IMR-90 (cell line): Measurements from ENCODE around the gene OSCP1. TPM values are rescaled to one million over a fixed set of nuclear protein-coding genes. Genes with fewer than 3 reads are reported as not detected.

ENCODE experiments used
- ATAC-seq: fragments of 200-7000 bp; cut with Tn5 transposase; 2 replicates; pipeline ENCODE4 v1.9.1; 2020; ENCODE audit warnings: low read depth, mild to moderate bottlenecking, moderate library complexity
- BruUV-seq: library from RNA; stranded (reverse); fragments of 400-500 nt; replicated peaks from 2 replicates; lab custom pipeline; 2021; lab: Mats Ljungman, UMichigan
- CTCF ChIA-PET: fragments of 300-600 bp; formaldehyde crosslinking; extraction: SDS; loops from one replicate; lab custom pipeline; 2021; ENCODE audit warnings: antibody characterized with exemption; lab: Yijun Ruan, JAX
- POLR2A ChIA-PET: fragments of 300-600 bp; sonication (Branson Sonifier 250); formaldehyde crosslinking; loops from one replicate; lab custom pipeline; 2022; ENCODE audit warnings: antibody characterized with exemption; ENCODE audit not compliant: unreplicated experiment; lab: Charles Lee
- DNase-seq: peaks from one replicate; pipeline ENCODE4 v3.0.0; 2013
- H2AFZ ChIP-seq: replicated peaks from 2 replicates; pipeline ENCODE3; 2013; ENCODE audit warnings: low read length, mild to moderate bottlenecking; ENCODE audit not compliant: poor library complexity
- H2AK5ac ChIP-seq: 2 replicates; pipeline ENCODE4 v1.6.1; 2013; ENCODE audit warnings: low read depth, low read length, inconsistent platforms
- H2AK9ac ChIP-seq: replicated peaks from 2 replicates; pipeline ENCODE3; 2013; ENCODE audit warnings: mild to moderate bottlenecking, low read depth, low read length, moderate library complexity; ENCODE audit not compliant: poor library complexity
- H2BK120ac ChIP-seq: 2 replicates; pipeline ENCODE4 v1.6.1; 2013; ENCODE audit warnings: low read depth, low read length, inconsistent platforms
- H2BK15ac ChIP-seq: 3 replicates; pipeline ENCODE4 v1.6.1; 2013; ENCODE audit warnings: low read depth, low read length, inconsistent platforms
- H2BK20ac ChIP-seq: 2 replicates; pipeline ENCODE4 v1.6.1; 2013; ENCODE audit warnings: low read depth, mild to moderate bottlenecking, inconsistent platforms, low read length, moderate library complexity
- H2BK5ac ChIP-seq: 2 replicates; pipeline ENCODE4 v1.6.1; 2013; ENCODE audit warnings: mild to moderate bottlenecking, low read depth, low read length, inconsistent platforms; ENCODE audit not compliant: poor library complexity, severe bottlenecking
- H3K14ac ChIP-seq: replicated peaks from 2 replicates; pipeline ENCODE4 v1.6.1; 2013; ENCODE audit warnings: low read depth, low read length, inconsistent platforms
- H3K18ac ChIP-seq: 2 replicates; pipeline ENCODE4 v1.6.1; 2013; ENCODE audit warnings: low read depth, low read length, control low read depth
- H3K23ac ChIP-seq: 2 replicates; pipeline ENCODE4 v1.6.1; 2013; ENCODE audit warnings: low read depth, low read length, inconsistent platforms
- H3K27ac ChIP-seq: 2 replicates; pipeline ENCODE4 v1.5.1; 2013; ENCODE audit warnings: mild to moderate bottlenecking, control low read depth, low read length; ENCODE audit not compliant: insufficient read depth
- H3K27me3 ChIP-seq: 2 replicates; pipeline ENCODE4 v1.6.1; 2013; ENCODE audit warnings: low read length; ENCODE audit not compliant: control insufficient read depth, insufficient read depth
- H3K36me3 ChIP-seq: 2 replicates; pipeline ENCODE4 v1.6.1; 2013; ENCODE audit warnings: low read length, mixed read lengths; ENCODE audit not compliant: control insufficient read depth, insufficient read depth
- H3K4ac ChIP-seq: 2 replicates; pipeline ENCODE4 v1.6.1; 2013; ENCODE audit warnings: low read depth, low read length, inconsistent platforms
- H3K4me1 ChIP-seq: 2 replicates; pipeline ENCODE4 v1.6.1; 2013; ENCODE audit warnings: low read length, mixed read lengths; ENCODE audit not compliant: control insufficient read depth, insufficient read depth
- H3K4me2 ChIP-seq: 2 replicates; pipeline ENCODE4 v1.6.1; 2013; ENCODE audit warnings: low read depth, mild to moderate bottlenecking, control low read depth, low read length, moderate library complexity
- H3K4me3 ChIP-seq: 2 replicates; pipeline ENCODE4 v1.5.1; 2013; ENCODE audit warnings: low read depth, mild to moderate bottlenecking, control low read depth, low read length, moderate library complexity; ENCODE audit not compliant: insufficient read depth
- H3K56ac ChIP-seq: 2 replicates; pipeline ENCODE4 v1.6.1; 2013; ENCODE audit warnings: low read length, inconsistent platforms; ENCODE audit not compliant: insufficient read depth; ENCODE audit errors: extremely low read depth
- H3K79me1 ChIP-seq, 2 experiments: 2 replicates each; pipeline ENCODE4 v1.6.1; 2013; ENCODE audit warnings: low read length in 2 of 2, inconsistent platforms in 1 of 2, low read depth in 1 of 2
- H3K9ac ChIP-seq: 2 replicates; pipeline ENCODE4 v1.6.1; 2013; ENCODE audit warnings: low read depth, low read length, control low read depth
- H3K9me1 ChIP-seq: 2 replicates; pipeline ENCODE4 v1.6.1; 2013; ENCODE audit warnings: low read length, inconsistent platforms; ENCODE audit not compliant: insufficient read depth
- H3K9me3 ChIP-seq: 2 replicates; pipeline ENCODE4 v1.6.1; 2013; ENCODE audit warnings: low read length; ENCODE audit not compliant: control insufficient read depth, insufficient read depth
- H4K20me1 ChIP-seq: 2 replicates; pipeline ENCODE4 v1.6.1; 2013; ENCODE audit warnings: low read length, inconsistent platforms; ENCODE audit not compliant: insufficient read depth
- H4K5ac ChIP-seq: 2 replicates; pipeline ENCODE4 v1.6.1; 2013; ENCODE audit warnings: mild to moderate bottlenecking, low read depth, low read length, control low read depth
- H4K8ac ChIP-seq, 2 experiments: 2 replicates each; pipeline ENCODE4 v1.6.1; 2013; ENCODE audit warnings: low read depth in 2 of 2, low read length in 2 of 2, control low read depth in 1 of 2, inconsistent platforms in 1 of 2
- H4K91ac ChIP-seq: 2 replicates; pipeline ENCODE4 v1.6.1; 2013; ENCODE audit warnings: low read depth, low read length, inconsistent platforms; ENCODE audit not compliant: insufficient read depth
- CEBPB ChIP-seq: IDR thresholded peaks from 2 replicates; pipeline ENCODE4 v1.6.1; 2012; ENCODE audit warnings: low read depth, low read length, improper control_type of control experiment
- ELK1 ChIP-seq: fragments of 150-350 bp; IDR thresholded peaks from 2 replicates; pipeline ENCODE4 v1.6.1; 2016; ENCODE audit warnings: low read depth, mild to moderate bottlenecking, low read length, moderate library complexity, borderline replicate concordance
- MAFK ChIP-seq: IDR thresholded peaks from 2 replicates; pipeline ENCODE4 v1.6.1; 2012; ENCODE audit warnings: low read depth, low read length, improper control_type of control experiment
- MAZ ChIP-seq: IDR thresholded peaks from 2 replicates; pipeline ENCODE4 v1.6.1; 2012; ENCODE audit warnings: low read depth, mild to moderate bottlenecking, low read length, improper control_type of control experiment, moderate library complexity, borderline replicate concordance
- NFE2L2 ChIP-seq: fragments of 150-350 bp; IDR thresholded peaks from 2 replicates; pipeline ENCODE4 v1.6.1; 2016; ENCODE audit warnings: low read depth, mild to moderate bottlenecking, low read length
- RCOR1 ChIP-seq: IDR thresholded peaks from 2 replicates; pipeline ENCODE4 v1.6.1; 2012; ENCODE audit warnings: mild to moderate bottlenecking, low read length, improper control_type of control experiment; ENCODE audit not compliant: insufficient replicate concordance
- USF2 ChIP-seq: fragments of 150-350 bp; IDR thresholded peaks from 2 replicates; pipeline ENCODE4 v1.6.1; 2017; ENCODE audit warnings: mild to moderate bottlenecking, antibody characterized with exemption, low read length, low read depth
- WGBS, 2 experiments: methylation state at CpG; one replicate each; pipeline versions ENCODE4 v1.1.5 to v1.1.7; 2013; ENCODE audit warnings: missing lambda C conversion rate in 2 of 2; ENCODE audit not compliant: insufficient read length in 1 of 2; ENCODE audit errors: extremely low coverage in 2 of 2; 5-methylcytosine and 5-hydroxymethylcytosine counted together
- dilution Hi-C: fragments of 300-500 bp; cut with HindIII; formaldehyde crosslinking; loops from one replicate; pipeline ENCODE4 v1.14.3; 2018; ENCODE audit warnings: low sequenced_read_pairs; ENCODE audit not compliant: unreplicated experiment
- in situ Hi-C: fragments of 300-500 bp; cut with MboI; formaldehyde crosslinking; loops from 3 replicates; pipeline ENCODE4 v1.14.3; 2019; ENCODE audit warnings: low sequenced_read_pairs, inconsistent platforms, mixed read lengths
- intact Hi-C: fragments of 100-400 bp; cut with micrococcal nuclease; formaldehyde crosslinking; loops from 2 replicates; pipeline ENCODE4 v1.10.0; 2022
- polyA plus RNA-seq, 3 experiments: library from polyadenylated mRNA; depleted of rRNA; stranded (reverse); fragments of >200 nt; gene quantifications; 2 replicates each; pipeline ENCODE4 v1.2.3, GENCODE V29; 2012; ENCODE audit warnings: low replicate concordance in 1 of 3
- total RNA-seq: library from RNA; depleted of rRNA; stranded (reverse); fragments of >200 nt; gene quantifications from 2 replicates; pipeline ENCODE4 v1.2.3, GENCODE V29; 2012

Gene OSCP1
- total and polyA plus RNA-seq, 2 of the 4 experiments (the other 2 are of a cell fraction), result 7.8 to 11.8 TPM

- TF ChIP-seq MAFK, result no peak
Observed at GRCh38 chr1:36466370-36467026, 16.2 kb upstream of the OSCP1 start (continued).

- in situ Hi-C loops (loop anchor here (25.0 kb wide), 1 partner anchor 1546 kb away; the partner anchor contains the start of genes FHL3 and UTP11), dilution Hi-C loops (no loop called here), intact Hi-C loops (no loop called here)
- peak overlapping the region; percentile 47 for H4K5ac ChIP-seq
- CTCF ChIA-PET, result no interaction called here
- peak overlapping the region; percentile 70 for H3K4ac ChIP-seq
- peak overlapping the region; percentile 82 for H2AFZ ChIP-seq
- H2BK5ac ChIP-seq, result no peak overlapping the region
- H4K8ac ChIP-seq, result peak overlapping the region; percentile 70 to 82; a peak in 3 of 4 replicates
- H3K27me3 ChIP-seq, result no peaks in the 10 kb centered on the region; the same call in 1 of the 2 replicates
- peak overlapping the region; percentile 79; the same call in 1 of the 3 replicates for H2BK15ac ChIP-seq
- 0 out of 2 replicates have a peak overlapping the region, but pooled peaks have one; percentile 47 for H2BK20ac ChIP-seq
- peak overlapping the region; percentile 52; the same call in 1 of the 2 replicates for H2AK5ac ChIP-seq
- H3K9me3 ChIP-seq, result no peaks in the 10 kb centered on the region
- H2BK120ac ChIP-seq, result peak overlapping the region; percentile 39
- H3K23ac ChIP-seq, result no peak overlapping the region
- no peak overlapping the region for H3K9ac ChIP-seq
- peaks cover 6% of the 10 kb centered on the region for H3K4me1 ChIP-seq
- H2AK9ac ChIP-seq, result peak overlapping the region; percentile 57
- no peak overlapping the region for H3K56ac ChIP-seq
- H4K91ac ChIP-seq, result peak overlapping the region; percentile 74; the same call in 1 of the 2 replicates
- TF ChIP-seq ELK1 (no peak), NFE2L2 (no peak), MAZ (no peak), CEBPB (no peak), USF2 (no peak), MAFK (no peak), RCOR1 (no peak)
- H3K27ac ChIP-seq, result no peak overlapping the region
- ATAC-seq (no peak), DNase-seq (no peak)
- peaks cover 14% of the 10 kb centered on the region; the same call in 1 of the 2 replicates for H3K36me3 ChIP-seq
- H3K4me3 ChIP-seq, result no peak overlapping the region
- POLR2A ChIA-PET, result no interaction called here
- WGBS, 2 experiments, result no CpG with 5 or more reads among the region's 4 CpGs
- peaks cover 10% of the 10 kb centered on the region for H3K9me1 ChIP-seq
- no TSS peak for BruUV-seq
- no peak overlapping the region for H3K18ac ChIP-seq
- 0 out of 2 replicates have a peak overlapping the region, but pooled peaks have one; percentile 6 for H3K14ac ChIP-seq
- no peak overlapping the region for H3K4me2 ChIP-seq
- no peaks in the 10 kb centered on the region for H4K20me1 ChIP-seq
- peaks cover 13 to 21% of the 10 kb centered on the region in 2 experiments; a peak in 3 of 4 replicates for H3K79me1 ChIP-seq
Observed at GRCh38 chr1:36465731-36466369, 15.6 kb upstream of the OSCP1 start.
